H7 (cell line): Measurements from ENCODE around the gene GLYR1. TPM values are rescaled to one million over a fixed set of nuclear protein-coding genes. Genes with fewer than 3 reads are reported as not detected.

Source experiments
- DNase-seq: peaks from one replicate; pipeline ENCODE4 v3.0.0; 2012
- H3K27me3 ChIP-seq: 2 replicates; pipeline ENCODE4 v1.6.0; 2011; ENCODE audit warnings: mild to moderate bottlenecking, low read length; ENCODE audit not compliant: control insufficient read depth, insufficient read depth
- H3K36me3 ChIP-seq: replicated peaks from 2 replicates; pipeline ENCODE4 v1.5.1; 2011; ENCODE audit warnings: low read length; ENCODE audit not compliant: control insufficient read depth, insufficient read depth
- H3K4me3 ChIP-seq: 2 replicates; pipeline ENCODE4 v1.5.1; 2011; ENCODE audit warnings: low read depth, mild to moderate bottlenecking, control low read depth, low read length, moderate library complexity; ENCODE audit not compliant: insufficient read depth
- total RNA-seq: library from RNA; depleted of rRNA; stranded (reverse); fragments of >200 nt; shearing (Covaris generic); gene quantifications from 2 replicates; pipeline ENCODE4 v1.2.3, GENCODE V29; 2014; rRNA removed

Gene GLYR1
- total RNA-seq, 1 experiment from 2014 or later: 56.6 TPM

DNA sequence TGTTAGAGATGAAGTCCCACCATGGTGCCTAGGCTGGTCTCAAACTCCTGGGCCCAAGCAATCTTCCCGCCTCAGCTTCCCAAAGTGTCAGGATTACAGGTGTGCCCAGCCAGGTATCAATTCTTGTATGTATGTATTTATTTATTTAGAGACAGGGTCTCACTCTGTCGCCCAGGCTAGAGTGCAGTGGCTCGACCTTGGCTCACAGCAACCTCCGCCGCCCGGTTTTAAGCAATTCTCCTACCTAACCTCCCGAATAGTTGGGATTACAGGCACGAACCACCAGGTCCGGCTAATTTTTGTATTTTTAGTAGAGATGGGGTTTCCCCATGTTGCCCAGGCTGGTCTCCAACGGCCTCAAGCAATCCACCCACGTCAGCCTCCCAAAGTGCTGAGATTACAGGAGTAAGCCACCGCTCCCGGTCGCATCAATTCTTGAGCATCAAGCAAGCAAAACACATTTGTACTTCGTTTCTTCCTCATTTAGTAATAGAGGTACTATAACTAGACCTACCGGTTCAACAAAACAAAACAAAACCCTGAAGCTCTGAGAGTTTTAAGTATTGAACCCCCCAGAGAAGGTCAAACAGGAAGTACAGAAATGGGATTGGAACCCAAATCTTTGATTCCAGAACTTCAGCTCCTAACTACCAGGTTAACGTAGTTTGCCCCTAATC is 79.1 kb downstream of the GLYR1 start:
- Histone ChIP-seq H3K4me3 (peak overlapping the region; percentile 37), H3K27me3 (no peaks in the 10 kb centered on the region), H3K36me3 (peaks cover 12% of the 10 kb centered on the region)
- no peak for DNase-seq

- Histone ChIP-seq H3K4me3 (peak within 1 kb of the TSS; percentile 83), H3K27me3 (no peaks in the 10 kb centered on the region), H3K36me3 (peaks cover 15% of the 10 kb centered on the region)
- DNase-seq: peak; percentile 99
Observed at GRCh38 chr16:4766875-4767628, 80.0 kb downstream of the GLYR1 start, which contains the start of gene ZNF500. Gene ZNF500, minus strand, starts transcription at chr16:4767162. Its CDS starts 1,184 bp downstream, at chr16:4765978.

GRCh38 chr16:4765511-4766474 is 81.3 kb downstream of the GLYR1 start:
- H3K27me3 ChIP-seq: no peaks in the 10 kb centered on the region
- peak overlapping the region; percentile 83 for H3K4me3 ChIP-seq
- DNase-seq: no peak
- H3K36me3 ChIP-seq: peaks cover 18% of the 10 kb centered on the region

GRCh38 chr16:4763791-4764190 is 83.3 kb downstream of the GLYR1 start:
- H3K27me3 ChIP-seq: no peaks in the 10 kb centered on the region
- no peak for DNase-seq
- H3K36me3 ChIP-seq: peaks cover 29% of the 10 kb centered on the region
- no peak overlapping the region for H3K4me3 ChIP-seq

DNA sequence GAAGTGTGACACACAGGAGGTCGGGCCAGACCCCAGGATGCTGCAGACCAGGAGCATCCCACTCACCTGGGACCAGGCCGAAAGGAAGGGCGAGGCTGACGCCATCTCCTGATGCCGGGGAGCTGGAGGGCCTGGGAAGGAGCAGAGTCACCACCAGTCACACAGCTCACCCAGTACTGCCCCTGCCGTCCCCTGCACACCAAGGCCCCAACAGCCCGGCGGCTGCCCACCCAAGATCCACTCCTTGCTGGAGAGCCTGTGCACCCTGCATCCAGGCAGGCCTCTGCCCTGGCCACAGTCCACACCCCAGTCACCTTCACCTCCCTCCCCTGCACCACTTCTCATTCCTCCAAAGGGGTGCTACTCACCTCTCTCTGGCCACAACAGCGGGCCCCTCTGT is 84.9 kb downstream of the GLYR1 start:
- no peak overlapping the region for H3K4me3 ChIP-seq
- DNase-seq: no peak
- H3K36me3 ChIP-seq: peaks cover 31% of the 10 kb centered on the region
- no peaks in the 10 kb centered on the region for H3K27me3 ChIP-seq

GRCh38 chr16:4760221-4760910 is 86.7 kb downstream of the GLYR1 start:
- no peak for DNase-seq

GRCh38 chr16:4755687-4756086 is 91.4 kb downstream of the GLYR1 start:
- DNase-seq: no peak
- H3K36me3 ChIP-seq: peaks cover 31% of the 10 kb centered on the region
- H3K4me3 ChIP-seq: no peak overlapping the region
- no peaks in the 10 kb centered on the region for H3K27me3 ChIP-seq

More at GRCh38 chr16:4760221-4760910, 86.7 kb downstream of the GLYR1 start:
- Histone ChIP-seq H3K4me3 (no peak overlapping the region), H3K36me3 (peaks cover 34% of the 10 kb centered on the region), H3K27me3 (no peaks in the 10 kb centered on the region)

- no peaks in the 10 kb centered on the region for H3K27me3 ChIP-seq
- no peak for DNase-seq
- H3K4me3 ChIP-seq: no peak overlapping the region
- peaks cover 25% of the 10 kb centered on the region for H3K36me3 ChIP-seq
Observed at GRCh38 chr16:4754865-4755264, 92.2 kb downstream of the GLYR1 start.

DNA sequence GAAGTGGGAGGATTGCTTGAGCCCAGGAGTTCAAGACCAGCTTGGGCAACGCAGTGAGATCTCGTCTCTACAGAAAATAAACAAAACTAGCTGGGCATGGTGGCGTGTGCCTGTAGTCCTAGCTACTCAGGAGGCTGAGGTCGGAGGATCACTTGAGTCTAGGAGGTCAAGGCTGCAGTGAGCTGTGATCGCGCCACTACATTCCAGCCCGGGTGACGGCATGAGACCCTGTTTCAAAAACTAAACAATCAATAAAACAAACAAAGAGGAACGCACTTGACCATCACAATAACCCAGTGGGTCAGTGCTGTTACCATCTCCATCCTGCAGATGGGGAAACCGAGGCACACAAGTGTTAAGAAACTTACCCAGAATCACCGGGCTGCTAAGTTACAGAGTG is 93.9 kb downstream of the GLYR1 start:
- DNase-seq: no peak
- H3K36me3 ChIP-seq: peaks cover 19% of the 10 kb centered on the region
- H3K27me3 ChIP-seq: no peaks in the 10 kb centered on the region
- H3K4me3 ChIP-seq: no peak overlapping the region

Other genes starting within 250 kb of the GLYR1 start
- 21.4 and 26.8 TPM in 2 replicates for gene UBALD1, start 232.4 kb downstream of the GLYR1 start, total RNA-seq
- 35.6 and 42.8 TPM in 2 replicates for gene MGRN1, start 222.5 kb downstream of the GLYR1 start, total RNA-seq
- 43.9 and 50.5 TPM in 2 replicates for gene NUDT16L1, start 153.7 kb downstream of the GLYR1 start, total RNA-seq
- 19.5 and 21.8 TPM in 2 replicates for gene ANKS3, start 113.0 kb downstream of the GLYR1 start, total RNA-seq
- 1.1 TPM in 1 of 2 replicates, not detected in the other for gene DNAAF8, start 112.8 kb downstream of the GLYR1 start, total RNA-seq
- 17.3 and 19.3 TPM in 2 replicates for gene ZNF500, start 80.1 kb downstream of the GLYR1 start, total RNA-seq
- gene SEPTIN12, start 58.9 kb downstream of the GLYR1 start, total RNA-seq: not detected in 2 replicates
- gene SMIM22, start 51.9 kb downstream of the GLYR1 start, total RNA-seq: not detected in 2 replicates
- gene ROGDI, start 44.7 kb downstream of the GLYR1 start, total RNA-seq: 26.4 and 37.0 TPM in 2 replicates
- gene UBN1, start 193 bp upstream of the GLYR1 start, total RNA-seq: 32.8 and 36.7 TPM in 2 replicates
- gene PPL, start 89.9 kb upstream of the GLYR1 start, total RNA-seq: 9.2 and 10.2 TPM in 2 replicates
- 2.1 and 2.4 TPM in 2 replicates for gene SEC14L5, start 111.0 kb upstream of the GLYR1 start, total RNA-seq
- gene NAGPA, start 186.6 kb upstream of the GLYR1 start, total RNA-seq: 11.9 and 12.7 TPM in 2 replicates
- 3.4 and 4.1 TPM in 2 replicates for gene C16orf89, start 218.7 kb upstream of the GLYR1 start, total RNA-seq
- gene ALG1, start 224.6 kb upstream of the GLYR1 start, total RNA-seq: 18.7 and 19.6 TPM in 2 replicates